OCI-LY1 (cell line): ENCODE measurements around the gene ZMIZ1.

Experiments used
- CTCF ChIP-seq: fragments of 200-600 bp; sonication (generic), shearing (Covaris generic); IDR thresholded peaks from 2 replicates; pipeline ENCODE4 v1.5.1; 2017; ENCODE audit warnings: mild to moderate bottlenecking, antibody characterized with exemption, low read length, moderate library complexity, mixed read lengths
- EZH2 ChIP-seq: fragments of 200-600 bp; sonication (generic), shearing (Covaris generic); IDR thresholded peaks from 2 replicates; pipeline ENCODE4 v1.8.0; 2017; ENCODE audit warnings: borderline replicate concordance, mixed run types, mild to moderate bottlenecking, antibody characterized with exemption, low read length, moderate library complexity, mixed read lengths

- no peak for TF ChIP-seq CTCF
- TF ChIP-seq EZH2 = no peak
Measured at GRCh38 chr10:79166312-79166721, 97.6 kb downstream of the ZMIZ1 start.
